SK-N-SH treated with all-trans-retinoic acid at 6 μM for 48 hours (cell line): ENCODE measurements around the gene C2CD3.

Experiments
- ATAC-seq: fragments of 200-7000 bp; cut with Tn5 transposase; 3 replicates; pipeline ENCODE4 v1.9.1; 2020; ENCODE audit warnings: mild to moderate bottlenecking, moderate library complexity
- ARNTL ChIP-seq: fragments of 450-650 bp; formaldehyde crosslinking; IDR thresholded peaks from 2 replicates; pipeline ENCODE4 v1.5.0; 2020; ENCODE audit warnings: low read depth, mild to moderate bottlenecking, moderate library complexity, borderline replicate concordance
- BACH2 ChIP-seq: fragments of 250-450 bp; sonication (Bioruptor Pico); IDR thresholded peaks from 2 replicates; pipeline ENCODE4 v1.9.0; 2021; ENCODE audit warnings: mild to moderate bottlenecking, borderline replicate concordance
- CSDC2 ChIP-seq: fragments of 250-450 bp; sonication (Bioruptor Pico); IDR thresholded peaks from 2 replicates; pipeline ENCODE4 v1.5.0; 2020; ENCODE audit warnings: mild to moderate bottlenecking, moderate library complexity
- ESRRG ChIP-seq: fragments of 250-450 bp; sonication (Bioruptor Pico); IDR thresholded peaks from 2 replicates; pipeline ENCODE4 v1.6.1; 2021; ENCODE audit warnings: mild to moderate bottlenecking
- ISL1 ChIP-seq: fragments of 250-450 bp; sonication (Bioruptor Pico); IDR thresholded peaks from 2 replicates; pipeline ENCODE4 v2.1.2; 2022; ENCODE audit warnings: mild to moderate bottlenecking, moderate library complexity
- OSR1 ChIP-seq: fragments of 250-450 bp; sonication (Bioruptor Pico); IDR thresholded peaks from 2 replicates; pipeline ENCODE4 v1.8.0; 2022; ENCODE audit warnings: moderate library complexity, mild to moderate bottlenecking, inconsistent platforms
- PPARA ChIP-seq: fragments of 250-450 bp; sonication (Bioruptor Pico); IDR thresholded peaks from 2 replicates; pipeline ENCODE4 v1.5.0; 2020; ENCODE audit warnings: mild to moderate bottlenecking, borderline replicate concordance
- RARB ChIP-seq: fragments of 250-450 bp; sonication (Bioruptor Pico); IDR thresholded peaks from 2 replicates; pipeline ENCODE4 v1.8.0; 2021; ENCODE audit warnings: mild to moderate bottlenecking, moderate library complexity
- TCF4 ChIP-seq: fragments of 250-450 bp; sonication (Bioruptor Pico); IDR thresholded peaks from 2 replicates; pipeline ENCODE4 v1.8.0; 2021; ENCODE audit warnings: mild to moderate bottlenecking, moderate library complexity, borderline replicate concordance
- TOX ChIP-seq: fragments of 250-450 bp; sonication (Bioruptor Pico); IDR thresholded peaks from 2 replicates; pipeline ENCODE4 v1.8.0; 2021; ENCODE audit warnings: mild to moderate bottlenecking, moderate library complexity, borderline replicate concordance
- ZC3H10 ChIP-seq: fragments of 250-450 bp; sonication (Bioruptor Pico); IDR thresholded peaks from 2 replicates; pipeline ENCODE4 v1.5.1; 2021; ENCODE audit warnings: mild to moderate bottlenecking, moderate library complexity
- ZFP3 ChIP-seq: fragments of 250-450 bp; sonication (Bioruptor Pico); IDR thresholded peaks from 2 replicates; pipeline ENCODE4 v1.5.0; 2020; ENCODE audit warnings: mild to moderate bottlenecking, moderate library complexity
- ZFP30 ChIP-seq: fragments of 450-650 bp; formaldehyde crosslinking; IDR thresholded peaks from 2 replicates; pipeline ENCODE4 v1.5.0; 2022; ENCODE audit warnings: mild to moderate bottlenecking, moderate library complexity
- ZNF565 ChIP-seq: fragments of 450-650 bp; formaldehyde crosslinking; conservative IDR thresholded peaks from 2 replicates; pipeline ENCODE4 v1.5.0; 2020; ENCODE audit warnings: low read depth, mild to moderate bottlenecking, moderate library complexity
- ZNF70 ChIP-seq: fragments of 450-650 bp; formaldehyde crosslinking; IDR thresholded peaks from 2 replicates; pipeline ENCODE4 v1.5.0; 2020; ENCODE audit warnings: mild to moderate bottlenecking, moderate library complexity
- ZNF8 ChIP-seq: fragments of 450-650 bp; formaldehyde crosslinking; IDR thresholded peaks from 2 replicates; pipeline ENCODE4 v1.5.0; 2020; ENCODE audit warnings: mild to moderate bottlenecking, moderate library complexity
- TF ChIP-seq, protein P1 (sequence below): fragments of 250-450 bp; sonication (Bioruptor Pico); IDR thresholded peaks from 2 replicates; pipeline ENCODE4 v1.5.1; 2020; ENCODE audit warnings: low read depth, mild to moderate bottlenecking, moderate library complexity
- TF ChIP-seq, protein P2 (sequence below): fragments of 250-450 bp; sonication (Bioruptor Pico); IDR thresholded peaks from 2 replicates; pipeline ENCODE4 v1.5.0; 2020; ENCODE audit warnings: mild to moderate bottlenecking, moderate library complexity
- TF ChIP-seq, protein P3 (sequence below): fragments of 250-450 bp; sonication (Bioruptor Pico); IDR thresholded peaks from 2 replicates; pipeline ENCODE4 v1.8.0; 2021; ENCODE audit warnings: low read depth, mild to moderate bottlenecking, moderate library complexity, borderline replicate concordance
- TF ChIP-seq, protein P4 (sequence below): fragments of 250-450 bp; sonication (Bioruptor Pico); IDR thresholded peaks from 2 replicates; pipeline ENCODE4 v1.8.0; 2020; ENCODE audit warnings: mild to moderate bottlenecking, moderate library complexity, borderline replicate concordance
- TF ChIP-seq, protein P5 (sequence below): fragments of 250-450 bp; sonication (Bioruptor Pico); IDR thresholded peaks from 2 replicates; pipeline ENCODE4 v1.5.1; 2021; ENCODE audit warnings: mild to moderate bottlenecking, moderate library complexity

Gene C2CD3

DNA sequence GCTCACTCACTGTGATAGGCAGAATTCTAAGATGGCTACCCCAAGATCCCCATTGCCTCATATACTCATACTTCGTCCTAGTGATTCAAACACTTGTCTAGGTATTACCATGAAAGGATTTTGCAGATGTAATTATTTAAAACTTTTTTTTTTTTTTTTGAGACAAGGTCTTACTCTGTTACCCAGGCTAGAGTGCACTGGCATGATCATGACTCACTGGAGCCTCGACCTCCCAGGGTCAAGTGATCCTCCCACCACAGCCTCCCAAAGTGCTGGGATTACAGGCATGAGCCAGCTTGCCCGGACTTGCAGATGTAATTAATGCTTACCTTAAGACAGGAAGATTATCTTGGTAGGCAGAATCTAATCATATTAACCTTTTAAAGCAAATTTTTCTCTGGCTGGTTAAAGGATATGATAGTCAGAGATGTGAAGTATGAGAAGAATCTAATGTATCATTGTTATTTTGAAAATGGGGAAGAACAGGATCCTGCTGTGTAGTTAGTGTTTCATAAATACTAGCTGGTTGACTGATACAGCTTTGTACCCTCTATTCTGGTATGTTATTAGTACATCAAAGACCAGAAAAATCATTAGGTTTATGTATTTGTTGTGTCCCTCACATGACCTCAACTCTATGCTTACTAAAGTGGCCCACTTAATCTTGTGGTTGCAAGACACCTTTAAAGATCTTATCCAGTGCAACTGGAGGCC, 35.5 kb downstream of the C2CD3 start:
- ATAC-seq = peak; percentile 43
- peak; percentile 74 for TF ChIP-seq ISL1 (CRISPR knock-in tag)
- TF ChIP-seq TCF4 = no peak
- TF ChIP-seq ESRRG = no peak
- 0 out of 2 replicates have a peak, but pooled peaks have one; percentile 36 for TF ChIP-seq CSDC2 (CRISPR knock-in tag)

DNA sequence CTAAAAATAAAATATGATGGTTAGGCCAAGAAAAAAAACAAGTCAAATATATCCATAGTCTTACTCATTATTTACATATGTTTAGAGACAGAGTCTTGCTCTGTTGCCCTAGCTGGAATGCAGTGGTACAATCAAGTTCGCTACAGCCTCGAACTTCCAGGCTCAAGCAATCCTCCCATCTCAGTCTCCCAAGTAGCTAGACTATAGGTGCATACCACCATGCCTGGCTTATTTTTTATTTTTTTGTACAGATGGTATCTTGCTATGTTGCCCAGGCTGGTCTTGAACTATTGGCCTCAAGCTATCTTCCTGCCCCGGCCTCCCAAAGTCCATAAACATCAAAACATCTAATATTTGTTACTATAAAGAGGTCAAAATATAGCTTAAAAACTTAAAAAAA, 36.1 kb downstream of the C2CD3 start:
- no peak for TF ChIP-seq PPARA (CRISPR knock-in tag)
- TF ChIP-seq, protein P1, sequence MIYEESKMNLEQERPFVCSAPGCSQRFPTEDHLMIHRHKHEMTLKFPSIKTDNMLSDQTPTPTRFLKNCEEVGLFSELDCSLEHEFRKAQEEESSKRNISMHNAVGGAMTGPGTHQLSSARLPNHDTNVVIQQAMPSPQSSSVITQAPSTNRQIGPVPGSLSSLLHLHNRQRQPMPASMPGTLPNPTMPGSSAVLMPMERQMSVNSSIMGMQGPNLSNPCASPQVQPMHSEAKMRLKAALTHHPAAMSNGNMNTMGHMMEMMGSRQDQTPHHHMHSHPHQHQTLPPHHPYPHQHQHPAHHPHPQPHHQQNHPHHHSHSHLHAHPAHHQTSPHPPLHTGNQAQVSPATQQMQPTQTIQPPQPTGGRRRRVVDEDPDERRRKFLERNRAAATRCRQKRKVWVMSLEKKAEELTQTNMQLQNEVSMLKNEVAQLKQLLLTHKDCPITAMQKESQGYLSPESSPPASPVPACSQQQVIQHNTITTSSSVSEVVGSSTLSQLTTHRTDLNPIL (CRISPR knock-in tag) = no peak
- TF ChIP-seq ZFP30 (CRISPR knock-in tag) = no peak
- TF ChIP-seq, protein P2, sequence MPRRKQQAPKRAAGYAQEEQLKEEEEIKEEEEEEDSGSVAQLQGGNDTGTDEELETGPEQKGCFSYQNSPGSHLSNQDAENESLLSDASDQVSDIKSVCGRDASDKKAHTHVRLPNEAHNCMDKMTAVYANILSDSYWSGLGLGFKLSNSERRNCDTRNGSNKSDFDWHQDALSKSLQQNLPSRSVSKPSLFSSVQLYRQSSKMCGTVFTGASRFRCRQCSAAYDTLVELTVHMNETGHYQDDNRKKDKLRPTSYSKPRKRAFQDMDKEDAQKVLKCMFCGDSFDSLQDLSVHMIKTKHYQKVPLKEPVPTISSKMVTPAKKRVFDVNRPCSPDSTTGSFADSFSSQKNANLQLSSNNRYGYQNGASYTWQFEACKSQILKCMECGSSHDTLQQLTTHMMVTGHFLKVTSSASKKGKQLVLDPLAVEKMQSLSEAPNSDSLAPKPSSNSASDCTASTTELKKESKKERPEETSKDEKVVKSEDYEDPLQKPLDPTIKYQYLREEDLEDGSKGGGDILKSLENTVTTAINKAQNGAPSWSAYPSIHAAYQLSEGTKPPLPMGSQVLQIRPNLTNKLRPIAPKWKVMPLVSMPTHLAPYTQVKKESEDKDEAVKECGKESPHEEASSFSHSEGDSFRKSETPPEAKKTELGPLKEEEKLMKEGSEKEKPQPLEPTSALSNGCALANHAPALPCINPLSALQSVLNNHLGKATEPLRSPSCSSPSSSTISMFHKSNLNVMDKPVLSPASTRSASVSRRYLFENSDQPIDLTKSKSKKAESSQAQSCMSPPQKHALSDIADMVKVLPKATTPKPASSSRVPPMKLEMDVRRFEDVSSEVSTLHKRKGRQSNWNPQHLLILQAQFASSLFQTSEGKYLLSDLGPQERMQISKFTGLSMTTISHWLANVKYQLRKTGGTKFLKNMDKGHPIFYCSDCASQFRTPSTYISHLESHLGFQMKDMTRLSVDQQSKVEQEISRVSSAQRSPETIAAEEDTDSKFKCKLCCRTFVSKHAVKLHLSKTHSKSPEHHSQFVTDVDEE (CRISPR knock-in tag) = no peak
- TF ChIP-seq TCF4 = no peak
- no peak for TF ChIP-seq ZNF70 (CRISPR knock-in tag)
- no peak for TF ChIP-seq ESRRG
- TF ChIP-seq, protein P3, sequence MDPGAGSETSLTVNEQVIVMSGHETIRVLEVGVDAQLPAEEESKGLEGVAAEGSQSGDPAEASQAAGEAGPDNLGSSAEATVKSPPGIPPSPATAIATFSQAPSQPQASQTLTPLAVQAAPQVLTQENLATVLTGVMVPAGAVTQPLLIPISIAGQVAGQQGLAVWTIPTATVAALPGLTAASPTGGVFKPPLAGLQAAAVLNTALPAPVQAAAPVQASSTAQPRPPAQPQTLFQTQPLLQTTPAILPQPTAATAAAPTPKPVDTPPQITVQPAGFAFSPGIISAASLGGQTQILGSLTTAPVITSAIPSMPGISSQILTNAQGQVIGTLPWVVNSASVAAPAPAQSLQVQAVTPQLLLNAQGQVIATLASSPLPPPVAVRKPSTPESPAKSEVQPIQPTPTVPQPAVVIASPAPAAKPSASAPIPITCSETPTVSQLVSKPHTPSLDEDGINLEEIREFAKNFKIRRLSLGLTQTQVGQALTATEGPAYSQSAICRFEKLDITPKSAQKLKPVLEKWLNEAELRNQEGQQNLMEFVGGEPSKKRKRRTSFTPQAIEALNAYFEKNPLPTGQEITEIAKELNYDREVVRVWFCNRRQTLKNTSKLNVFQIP (CRISPR knock-in tag) = no peak
- TF ChIP-seq RARB (CRISPR knock-in tag) = no peak
- no peak for TF ChIP-seq BACH2 (CRISPR knock-in tag)
- TF ChIP-seq CSDC2 (CRISPR knock-in tag) = no peak
- TF ChIP-seq OSR1 = no peak
- TF ChIP-seq ZNF565 (CRISPR knock-in tag) = no peak
- TF ChIP-seq ISL1 (CRISPR knock-in tag) = no peak
- no peak for TF ChIP-seq ZNF8
- no peak for TF ChIP-seq ZC3H10 (CRISPR knock-in tag)
- TF ChIP-seq, protein P4, sequence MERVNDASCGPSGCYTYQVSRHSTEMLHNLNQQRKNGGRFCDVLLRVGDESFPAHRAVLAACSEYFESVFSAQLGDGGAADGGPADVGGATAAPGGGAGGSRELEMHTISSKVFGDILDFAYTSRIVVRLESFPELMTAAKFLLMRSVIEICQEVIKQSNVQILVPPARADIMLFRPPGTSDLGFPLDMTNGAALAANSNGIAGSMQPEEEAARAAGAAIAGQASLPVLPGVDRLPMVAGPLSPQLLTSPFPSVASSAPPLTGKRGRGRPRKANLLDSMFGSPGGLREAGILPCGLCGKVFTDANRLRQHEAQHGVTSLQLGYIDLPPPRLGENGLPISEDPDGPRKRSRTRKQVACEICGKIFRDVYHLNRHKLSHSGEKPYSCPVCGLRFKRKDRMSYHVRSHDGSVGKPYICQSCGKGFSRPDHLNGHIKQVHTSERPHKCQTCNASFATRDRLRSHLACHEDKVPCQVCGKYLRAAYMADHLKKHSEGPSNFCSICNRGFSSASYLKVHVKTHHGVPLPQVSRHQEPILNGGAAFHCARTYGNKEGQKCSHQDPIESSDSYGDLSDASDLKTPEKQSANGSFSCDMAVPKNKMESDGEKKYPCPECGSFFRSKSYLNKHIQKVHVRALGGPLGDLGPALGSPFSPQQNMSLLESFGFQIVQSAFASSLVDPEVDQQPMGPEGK (CRISPR knock-in tag) = no peak
- TF ChIP-seq ZFP3 = no peak
- ATAC-seq = no peak

DNA sequence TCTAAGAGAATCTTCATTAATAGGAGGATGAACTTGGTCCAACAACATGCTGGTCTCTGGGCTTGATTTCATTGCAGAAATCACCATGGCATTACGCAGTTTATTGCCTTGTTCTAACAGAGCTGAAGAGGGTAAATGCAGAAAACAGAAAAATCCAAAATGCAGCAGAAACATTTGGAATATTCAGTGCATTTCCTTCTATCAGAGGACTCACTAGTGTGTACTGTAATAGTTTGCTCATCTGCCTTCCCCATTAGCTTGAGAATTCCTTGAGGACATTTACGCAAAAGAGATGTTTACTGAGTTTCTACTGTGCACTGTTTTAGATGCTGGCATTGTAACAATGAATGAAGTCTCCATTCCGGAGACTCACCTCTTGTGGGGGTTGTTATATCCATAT, 37.4 kb downstream of the C2CD3 start:
- no peak for ATAC-seq
- TF ChIP-seq ZFP30 (CRISPR knock-in tag) = no peak
- TF ChIP-seq ZNF8 = no peak
- no peak for TF ChIP-seq OSR1
- TF ChIP-seq, protein P5, sequence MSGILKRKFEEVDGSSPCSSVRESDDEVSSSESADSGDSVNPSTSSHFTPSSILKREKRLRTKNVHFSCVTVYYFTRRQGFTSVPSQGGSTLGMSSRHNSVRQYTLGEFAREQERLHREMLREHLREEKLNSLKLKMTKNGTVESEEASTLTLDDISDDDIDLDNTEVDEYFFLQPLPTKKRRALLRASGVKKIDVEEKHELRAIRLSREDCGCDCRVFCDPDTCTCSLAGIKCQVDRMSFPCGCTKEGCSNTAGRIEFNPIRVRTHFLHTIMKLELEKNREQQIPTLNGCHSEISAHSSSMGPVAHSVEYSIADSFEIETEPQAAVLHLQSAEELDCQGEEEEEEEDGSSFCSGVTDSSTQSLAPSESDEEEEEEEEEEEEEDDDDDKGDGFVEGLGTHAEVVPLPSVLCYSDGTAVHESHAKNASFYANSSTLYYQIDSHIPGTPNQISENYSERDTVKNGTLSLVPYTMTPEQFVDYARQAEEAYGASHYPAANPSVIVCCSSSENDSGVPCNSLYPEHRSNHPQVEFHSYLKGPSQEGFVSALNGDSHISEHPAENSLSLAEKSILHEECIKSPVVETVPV = no peak
- no peak for TF ChIP-seq TOX (CRISPR knock-in tag)
- no peak for TF ChIP-seq CSDC2 (CRISPR knock-in tag)
- TF ChIP-seq, protein P1 (CRISPR knock-in tag) = no peak
- TF ChIP-seq RARB (CRISPR knock-in tag) = no peak
- TF ChIP-seq, protein P4 (CRISPR knock-in tag) = no peak
- TF ChIP-seq ARNTL = no peak
